ENCODE results near the gene SMIM20. TPM values are rescaled to one million over a fixed set of nuclear protein-coding genes. Genes with fewer than 3 reads are reported as not detected.

The SMIM20 gene
- total and polyA plus RNA-seq, 9 of the 15 experiments (the other 6 are each of a cell fraction or from before 2014, with no cell fraction given): 25.1 to 51.0 (median 38.9) TPM

- intact Hi-C loops (cut with micrococcal nuclease) (no loop called here), in situ Hi-C loops (cut with MboI) (no loop called here)
- Histone ChIP-seq H3K4me1 (replicated peaks in 1 of 2; ENCODE audit: control insufficient read depth in 2 of 2, insufficient read depth in 2 of 2, low read length in 2 of 2) (no peaks in the 10 kb centered on the region; a peak in 1 of 5 replicates), H3K9me1 (ENCODE audit: control insufficient read depth, insufficient read depth, low read length) (no peaks in the 10 kb centered on the region), H3K79me2 (ENCODE audit: control insufficient read depth, insufficient read depth, low read length) (no peaks in the 10 kb centered on the region), H3K4me2 (ENCODE audit: insufficient read depth, low read length) (no peak overlapping the region), H4K20me1 (replicated peaks; ENCODE audit: control insufficient read depth, insufficient read depth, low read length) (no peaks in the 10 kb centered on the region), H3K9me3 (replicated peaks; ENCODE audit: control insufficient read depth, insufficient read depth, low read depth, low read length) (no peaks in the 10 kb centered on the region), H3K4me3 (no peak overlapping the region), H3K27ac (ENCODE audit: extremely low read depth, low read depth, low read length) (no peak overlapping the region), H3K36me3 (ENCODE audit: control insufficient read depth, insufficient read depth, low read length) (no peaks in the 10 kb centered on the region), H3K27me3 (ENCODE audit: control insufficient read depth in 2 of 2, insufficient read depth in 2 of 2, low read length in 2 of 2) (peaks cover 8 to 36% of the 10 kb centered on the region in 2 experiments; a peak in 4 of 5 replicates), H2AFZ (ENCODE audit: low read depth, low read length) (no peak overlapping the region), H3K9ac (ENCODE audit: insufficient read depth in 1 of 2, low read depth in 2 of 2, low read length in 2 of 2) (no peak overlapping the region)
- CTCF ChIA-PET (ENCODE audit: low intra/inter-chr PET ratio): no interaction called here
- FAIRE-seq (no peak), ATAC-seq (no peak), DNase-seq (ENCODE audit: extremely low read depth in 1 of 4, low spot score in 3 of 4) (no peak)
- TF ChIP-seq VEZF1 (CRISPR knock-in tag; IDR thresholded peaks at IDR 0.05) (no peak), MCM3 (IDR thresholded peaks at IDR 0.05) (no peak), EP400 (IDR thresholded peaks at IDR 0.05) (no peak), NFE2L1 (tag; IDR thresholded peaks at IDR 0.05; ENCODE audit: borderline replicate concordance, low read depth) (no peak), FOXP1 (CRISPR knock-in tag; IDR thresholded peaks at IDR 0.05) (no peak), HMG20A (CRISPR knock-in tag; conservative IDR thresholded peaks at IDR 0.05) (no peak), PHF21A (IDR thresholded peaks at IDR 0.05; ENCODE audit: borderline replicate concordance, low read depth) (no peak), ID3 (CRISPR knock-in tag; IDR thresholded peaks at IDR 0.05) (no peak), ID3 (tag; IDR thresholded peaks at IDR 0.05) (no peak), CLOCK (CRISPR knock-in tag; IDR thresholded peaks at IDR 0.05; ENCODE audit: borderline replicate concordance) (no peak), YBX1 (IDR thresholded peaks at IDR 0.05) (no peak), TAL1 (IDR thresholded peaks at IDR 0.05) (no peak), ZNF217 (CRISPR knock-in tag; IDR thresholded peaks at IDR 0.05) (no peak), GTF2E2 (tag; IDR thresholded peaks at IDR 0.05) (no peak), HDAC3 (IDR thresholded peaks at IDR 0.05; ENCODE audit: borderline replicate concordance, partially characterized antibody) (no peak)
- no TSS peak for BruUV-seq (replicated peaks)
- POLR2A ChIA-PET: interaction anchor here (1.0 kb wide), 1 partner anchor 28 kb away, joined by 3 read pairs; no protein-coding TSS in a partner anchor
- WGBS (ENCODE audit: insufficient coverage, low coverage, missing lambda C conversion rate): 16% methylated on average over 7 of the region's 7 CpGs
Measured at GRCh38 chr4:25976780-25977179, 62.8 kb downstream of the SMIM20 start.
